ENCODE measurements around the gene USP38.
"Not testable (repeated sequence)": the region's sequence is repeated elsewhere in the genome, so short reads cannot be mapped to it uniquely, and the experiment has no call there.

The USP38 gene, protein sequence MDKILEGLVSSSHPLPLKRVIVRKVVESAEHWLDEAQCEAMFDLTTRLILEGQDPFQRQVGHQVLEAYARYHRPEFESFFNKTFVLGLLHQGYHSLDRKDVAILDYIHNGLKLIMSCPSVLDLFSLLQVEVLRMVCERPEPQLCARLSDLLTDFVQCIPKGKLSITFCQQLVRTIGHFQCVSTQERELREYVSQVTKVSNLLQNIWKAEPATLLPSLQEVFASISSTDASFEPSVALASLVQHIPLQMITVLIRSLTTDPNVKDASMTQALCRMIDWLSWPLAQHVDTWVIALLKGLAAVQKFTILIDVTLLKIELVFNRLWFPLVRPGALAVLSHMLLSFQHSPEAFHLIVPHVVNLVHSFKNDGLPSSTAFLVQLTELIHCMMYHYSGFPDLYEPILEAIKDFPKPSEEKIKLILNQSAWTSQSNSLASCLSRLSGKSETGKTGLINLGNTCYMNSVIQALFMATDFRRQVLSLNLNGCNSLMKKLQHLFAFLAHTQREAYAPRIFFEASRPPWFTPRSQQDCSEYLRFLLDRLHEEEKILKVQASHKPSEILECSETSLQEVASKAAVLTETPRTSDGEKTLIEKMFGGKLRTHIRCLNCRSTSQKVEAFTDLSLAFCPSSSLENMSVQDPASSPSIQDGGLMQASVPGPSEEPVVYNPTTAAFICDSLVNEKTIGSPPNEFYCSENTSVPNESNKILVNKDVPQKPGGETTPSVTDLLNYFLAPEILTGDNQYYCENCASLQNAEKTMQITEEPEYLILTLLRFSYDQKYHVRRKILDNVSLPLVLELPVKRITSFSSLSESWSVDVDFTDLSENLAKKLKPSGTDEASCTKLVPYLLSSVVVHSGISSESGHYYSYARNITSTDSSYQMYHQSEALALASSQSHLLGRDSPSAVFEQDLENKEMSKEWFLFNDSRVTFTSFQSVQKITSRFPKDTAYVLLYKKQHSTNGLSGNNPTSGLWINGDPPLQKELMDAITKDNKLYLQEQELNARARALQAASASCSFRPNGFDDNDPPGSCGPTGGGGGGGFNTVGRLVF

DNA sequence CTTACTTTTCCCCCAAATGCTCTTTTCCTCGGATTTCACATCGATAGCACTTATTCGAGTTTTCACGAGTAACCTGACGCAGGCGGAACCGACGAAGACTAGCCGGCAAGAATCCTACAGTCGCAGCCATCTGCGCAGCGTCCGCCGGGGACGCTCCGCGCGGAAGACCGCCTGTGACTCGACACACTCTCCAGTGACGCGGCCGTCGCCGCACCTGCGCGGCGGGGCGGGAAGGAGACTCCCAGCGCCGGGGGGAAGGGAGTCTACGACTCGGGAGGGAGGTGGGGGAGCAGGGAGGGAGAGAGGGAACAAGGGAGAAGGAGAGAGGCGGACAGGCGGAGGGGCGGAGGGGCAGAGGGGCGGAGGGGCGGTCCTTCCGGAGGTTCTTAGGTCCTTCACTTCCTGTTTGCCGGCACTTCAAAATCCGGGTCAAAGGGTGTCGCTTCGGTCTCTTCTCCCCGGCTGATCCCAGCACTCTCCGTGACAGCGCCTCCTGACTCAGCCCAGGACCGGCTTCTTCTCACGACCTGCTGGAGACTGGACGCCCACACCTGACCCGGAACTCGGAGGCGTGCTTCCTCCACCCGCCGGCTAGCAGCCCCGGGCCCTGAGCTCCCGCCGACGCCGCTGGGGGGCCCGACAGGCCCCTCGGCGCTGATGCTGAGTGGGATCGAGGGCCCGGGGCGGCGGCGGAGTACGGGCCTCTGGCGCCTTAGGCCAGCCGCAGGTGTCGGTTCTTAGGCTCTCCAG is at the start of gene USP38:
Gene USP38 (plus strand): TSS at position 415 of the 750 bp plus-strand sequence. CDS start 534 bp downstream, outside the sequence.
- peak; percentile 93 for DNase-seq (ENCODE audit: low spot score)

DNA sequence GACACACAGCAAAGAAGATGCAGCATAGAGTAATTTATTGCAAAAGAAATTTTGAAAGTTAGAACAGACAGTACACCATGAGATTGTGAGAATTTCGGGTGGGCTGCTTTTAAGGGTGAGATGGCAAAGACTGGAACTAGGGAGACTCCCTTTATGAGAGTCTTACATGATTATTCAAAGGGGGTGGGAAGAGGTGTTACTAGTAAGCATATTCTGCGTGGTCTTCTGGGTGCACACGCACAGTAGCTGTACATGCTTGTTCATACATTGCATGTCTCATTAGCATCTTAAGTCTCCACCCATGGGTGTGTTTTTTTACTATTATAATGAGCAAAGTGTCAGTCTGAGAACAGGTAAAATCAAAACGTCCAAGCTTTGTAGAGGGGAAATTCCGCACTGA is 49.4 kb upstream of the USP38 start:
- DNase-seq (ENCODE audit: low spot score): no peak

DNA sequence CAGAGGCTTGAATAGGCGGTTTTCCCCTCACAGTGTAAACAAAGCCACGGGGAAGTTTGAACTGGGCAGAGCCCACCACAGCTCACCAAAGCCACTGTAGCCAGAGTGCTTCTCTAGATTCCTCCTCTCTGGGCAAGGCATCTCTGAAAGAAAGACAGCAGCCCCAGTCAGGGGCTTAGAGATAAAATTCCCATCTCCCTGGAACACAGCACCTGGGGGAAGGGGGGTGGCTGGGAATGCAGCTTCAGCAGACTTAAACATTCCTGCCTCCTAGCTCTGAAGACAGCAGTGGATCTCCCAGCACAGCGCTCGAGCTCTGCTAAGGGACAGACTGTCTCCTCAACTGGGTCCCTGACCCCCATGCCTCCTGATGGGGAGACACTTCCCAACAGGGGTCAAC is 44.0 kb upstream of the USP38 start:
- DNase-seq (ENCODE audit: low spot score): no peak

DNA sequence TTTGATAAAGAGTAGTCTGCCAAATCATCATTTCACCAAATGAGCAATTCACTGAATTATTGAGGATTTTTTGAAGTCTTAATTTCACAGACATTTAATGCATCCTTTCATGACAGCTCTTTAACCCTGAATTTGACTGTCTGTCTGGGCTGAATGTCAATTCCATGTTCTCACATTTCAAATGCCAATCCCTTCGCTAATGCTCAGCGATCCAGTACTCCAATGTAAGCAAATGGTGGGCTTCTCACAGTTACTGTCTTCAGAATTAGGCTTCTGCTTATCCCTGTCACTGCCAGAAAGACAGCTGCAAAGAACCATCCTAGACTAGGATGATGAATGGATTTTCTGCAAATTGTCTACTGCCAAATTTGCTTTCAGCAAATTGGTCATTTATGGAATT is 36.2 kb upstream of the USP38 start:
- DNase-seq (ENCODE audit: low spot score): peak; percentile 42

DNA sequence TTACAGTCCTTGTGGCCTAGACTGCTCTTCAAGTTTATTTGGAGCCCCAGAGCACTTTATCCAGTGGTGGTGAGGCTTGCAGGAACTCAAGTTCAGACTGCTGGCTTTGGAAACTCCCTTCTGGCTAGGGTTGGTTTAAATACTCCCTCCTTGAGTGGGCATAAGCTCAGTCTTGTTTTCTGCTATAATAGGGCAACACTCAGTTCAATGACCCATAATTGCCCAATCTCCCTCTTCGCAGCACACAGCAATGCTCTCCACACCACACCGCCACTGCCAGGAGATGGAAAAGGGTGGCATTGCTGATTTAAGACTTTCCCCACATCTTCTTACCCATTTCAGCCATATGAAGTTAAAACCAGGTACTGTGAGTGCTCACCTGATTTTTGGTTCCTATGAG is 27.9 kb upstream of the USP38 start:
- DNase-seq (ENCODE audit: low spot score): no peak

DNA sequence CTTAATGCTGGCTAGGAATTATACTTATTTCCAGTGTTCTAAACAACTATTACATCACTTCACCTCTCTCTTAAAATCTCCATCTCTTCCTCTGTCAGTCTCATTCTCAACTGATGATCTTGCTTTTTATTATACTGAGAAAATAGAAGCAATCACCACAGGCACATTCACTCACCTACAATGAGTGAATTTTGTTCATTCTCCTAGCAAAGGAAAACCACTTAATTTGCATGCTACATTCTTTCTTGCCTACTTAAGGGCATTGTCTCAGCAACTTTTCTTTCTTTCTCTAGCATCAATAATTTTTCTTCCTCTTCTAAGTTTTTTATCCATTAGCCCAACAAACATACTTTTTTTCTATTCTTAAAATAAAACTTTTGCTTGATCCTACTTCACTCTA is 21.1 kb upstream of the USP38 start:
- DNase-seq (ENCODE audit: low spot score): no peak

DNA sequence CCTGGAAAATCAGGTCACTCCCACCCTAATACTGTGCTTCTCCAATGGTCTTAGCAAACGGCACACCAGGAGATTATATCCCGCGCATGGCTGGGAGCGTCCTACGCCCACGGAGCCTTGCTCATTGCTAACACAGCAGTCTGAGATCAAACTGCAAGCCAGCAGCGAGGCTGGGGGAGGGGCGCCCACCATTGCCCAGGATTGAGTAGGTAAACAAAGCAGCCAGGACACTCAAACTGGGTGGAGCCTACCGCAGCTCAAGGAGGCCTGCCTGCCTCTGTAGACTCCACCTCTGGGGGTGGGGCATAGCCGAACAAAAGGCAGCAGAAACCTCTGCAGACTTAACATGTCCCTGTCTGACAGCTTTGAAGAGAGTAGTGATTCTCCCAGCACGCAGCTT is 18.0 kb upstream of the USP38 start:
- not testable (repeated sequence) for DNase-seq (ENCODE audit: low spot score)

DNA sequence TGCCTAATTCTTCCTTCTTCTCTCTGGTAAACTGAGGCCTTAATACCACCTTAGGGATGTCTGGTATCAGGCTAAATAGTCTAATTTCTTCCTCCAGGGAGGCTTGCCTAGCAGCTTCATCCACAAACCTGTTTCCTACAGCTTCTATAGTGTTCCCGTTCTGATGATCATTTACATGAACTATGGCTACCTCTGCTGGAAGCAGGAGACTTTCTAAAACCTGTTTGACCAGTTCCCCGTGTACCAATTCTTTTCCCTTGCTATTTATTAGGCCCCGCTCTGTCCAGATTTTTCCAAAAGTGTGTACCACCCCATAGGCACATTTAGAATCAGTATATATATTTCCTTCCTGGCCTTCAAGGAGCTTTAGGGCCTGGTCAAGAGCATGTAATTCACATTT is 5.8 kb upstream of the USP38 start:
- no peak for DNase-seq (ENCODE audit: low spot score)

DNA sequence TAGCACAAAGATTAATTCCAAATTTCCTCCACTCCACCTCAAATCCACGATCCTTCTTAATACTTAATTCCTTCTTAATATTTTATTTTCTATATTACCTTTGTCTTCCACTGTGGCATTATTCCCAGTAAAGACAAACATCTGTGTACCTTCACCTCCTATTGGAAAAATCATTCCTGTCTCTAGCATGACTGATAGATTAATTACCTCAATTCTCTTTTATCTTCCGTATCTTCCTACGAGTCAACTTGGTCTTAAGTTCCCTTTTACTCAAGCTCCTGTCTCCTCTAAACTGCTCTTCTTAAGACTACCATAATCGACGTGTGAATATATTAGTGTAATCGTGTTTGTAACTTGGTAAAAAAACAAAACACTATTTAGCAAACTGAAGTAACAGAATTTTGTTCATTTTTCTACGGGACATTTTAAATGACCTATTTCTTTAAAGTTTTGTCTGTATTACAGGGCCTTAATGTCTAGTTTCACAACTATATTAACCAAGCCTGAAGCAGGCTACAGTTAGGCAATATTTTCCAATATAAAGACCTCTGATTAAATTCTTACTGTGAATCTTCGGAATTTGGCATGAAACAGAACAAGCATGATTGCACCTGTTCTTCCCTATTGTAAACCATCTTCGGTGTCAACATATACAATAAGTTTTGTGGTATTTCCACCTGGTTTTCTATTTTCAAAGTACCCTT is 1.1 kb upstream of the USP38 start:
- DNase-seq (ENCODE audit: low spot score): no peak

DNA sequence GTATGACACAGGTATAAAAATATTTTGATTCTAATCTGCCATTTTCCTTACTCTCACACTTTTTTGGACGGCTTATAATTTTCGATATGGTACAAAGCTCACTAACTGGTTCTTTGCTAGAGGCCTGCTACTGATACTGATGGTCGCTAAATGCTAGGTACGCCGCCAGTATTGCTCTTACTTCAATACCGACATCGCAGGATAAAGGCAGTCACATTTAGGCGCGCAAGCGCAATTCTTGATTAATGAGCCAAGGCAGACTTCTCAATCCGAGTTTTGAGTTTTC is 557 bp upstream of the USP38 start:
- DNase-seq (ENCODE audit: low spot score): no peak

DNA sequence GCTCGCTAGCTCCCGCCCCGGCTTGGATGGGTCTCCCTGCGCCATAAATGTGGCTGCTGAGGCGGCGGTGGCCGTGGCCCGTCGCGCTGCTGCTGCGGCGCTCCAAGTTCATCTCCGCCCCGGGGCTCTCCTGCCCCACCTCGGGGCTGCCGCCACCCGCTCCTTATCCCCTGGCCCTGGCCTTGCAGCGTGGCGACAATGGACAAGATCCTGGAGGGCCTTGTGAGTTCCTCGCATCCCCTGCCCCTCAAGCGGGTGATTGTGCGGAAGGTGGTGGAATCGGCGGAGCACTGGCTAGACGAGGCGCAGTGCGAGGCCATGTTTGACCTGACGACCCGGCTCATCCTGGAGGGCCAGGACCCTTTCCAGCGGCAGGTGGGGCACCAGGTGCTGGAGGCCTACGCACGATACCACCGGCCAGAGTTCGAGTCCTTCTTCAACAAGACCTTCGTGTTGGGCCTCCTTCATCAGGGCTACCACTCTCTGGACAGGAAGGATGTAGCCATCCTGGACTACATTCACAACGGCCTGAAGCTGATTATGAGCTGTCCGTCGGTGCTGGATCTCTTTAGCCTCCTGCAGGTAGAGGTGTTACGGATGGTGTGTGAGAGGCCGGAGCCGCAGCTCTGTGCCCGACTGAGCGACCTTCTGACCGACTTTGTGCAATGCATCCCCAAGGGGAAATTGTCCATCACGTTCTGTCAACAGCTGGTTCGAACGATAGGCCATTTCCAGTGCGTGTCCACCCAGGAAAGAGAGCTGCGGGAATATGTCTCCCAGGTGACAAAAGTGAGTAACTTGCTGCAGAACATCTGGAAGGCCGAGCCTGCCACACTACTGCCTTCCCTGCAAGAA is 763 bp downstream of the USP38 start:
- no peak for DNase-seq (ENCODE audit: low spot score)

DNA sequence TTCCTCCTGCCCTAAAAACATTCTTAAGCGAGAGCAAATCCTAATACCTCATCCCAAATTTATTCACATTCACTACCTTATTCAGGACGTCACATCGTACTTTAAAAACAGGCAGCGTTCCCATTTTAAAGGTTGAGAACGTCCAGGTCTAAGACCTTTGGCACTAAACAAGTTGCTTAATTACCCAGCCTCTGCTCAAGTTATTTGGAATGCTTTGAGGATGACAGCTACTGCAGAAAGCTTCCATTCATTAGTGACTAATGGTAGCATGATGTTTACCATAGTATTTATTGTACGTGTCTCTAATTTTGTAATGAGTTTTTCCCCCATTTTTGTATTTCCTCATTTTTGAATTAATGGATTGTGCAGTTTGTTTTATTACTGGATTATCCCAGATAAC is 1.5 kb downstream of the USP38 start:
- DNase-seq (ENCODE audit: low spot score): no peak

DNA sequence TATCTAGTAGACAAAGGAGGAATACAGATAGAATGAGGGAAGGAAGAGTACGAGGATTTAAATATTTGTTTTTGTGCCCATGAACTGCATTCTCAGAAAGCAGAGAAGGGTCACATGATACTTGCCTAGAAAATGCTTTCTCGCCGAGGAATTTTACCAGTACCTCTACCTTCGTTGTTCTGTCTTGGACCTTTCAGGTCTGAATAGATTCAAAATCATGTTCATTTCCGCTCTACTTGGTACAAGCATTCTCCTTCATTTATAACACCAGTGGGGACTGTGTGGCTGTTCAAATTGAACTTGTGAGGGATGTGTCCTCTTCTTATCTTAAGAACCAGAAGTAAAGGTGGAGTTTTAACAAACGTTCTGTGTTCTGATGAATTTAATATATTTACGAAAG is 1.9 kb downstream of the USP38 start:
- no peak for DNase-seq (ENCODE audit: low spot score)

DNA sequence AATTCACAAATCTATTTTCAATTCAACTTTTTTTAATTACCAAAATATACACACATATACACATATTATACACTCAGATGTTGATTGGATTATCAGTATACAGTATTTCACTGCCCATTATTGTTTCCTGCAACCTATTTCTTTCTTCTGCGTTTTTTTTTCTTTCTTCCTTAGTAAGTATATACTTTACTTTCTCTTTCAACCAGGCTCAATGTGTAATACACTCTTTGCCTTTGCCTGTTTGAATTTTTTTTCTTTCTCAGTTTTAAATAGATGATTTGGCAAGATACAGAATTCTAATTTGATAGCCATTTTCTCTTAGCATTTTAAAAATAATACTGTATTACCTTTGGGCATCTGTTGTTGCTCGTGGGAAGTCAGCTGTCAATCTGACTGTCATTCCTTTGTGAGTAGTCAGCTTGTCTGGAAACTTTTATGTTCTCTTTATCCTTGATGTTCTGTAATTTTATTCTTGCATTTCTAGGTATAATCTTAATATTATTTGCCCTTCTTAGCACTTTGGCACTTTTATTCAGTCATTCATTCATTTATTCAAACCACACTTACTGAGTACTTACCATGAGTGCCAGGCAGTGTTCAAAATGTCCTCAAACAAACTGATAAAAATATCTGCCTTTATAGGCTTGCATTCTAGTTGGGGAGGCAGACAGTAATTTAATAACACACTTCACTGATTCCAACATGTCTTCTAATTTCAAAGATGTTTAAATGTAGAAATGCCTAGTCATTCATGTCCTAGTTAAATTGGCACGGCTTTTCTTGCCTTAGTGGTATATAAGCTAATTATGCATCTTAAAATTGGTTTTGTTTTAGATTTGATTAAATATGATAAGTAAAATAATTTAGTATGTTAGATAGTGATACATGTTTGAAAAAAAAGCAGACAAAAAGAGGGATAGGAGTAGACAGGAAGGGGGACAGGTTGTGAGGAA is 3.7 kb downstream of the USP38 start:
- DNase-seq (ENCODE audit: low spot score): no peak

DNA sequence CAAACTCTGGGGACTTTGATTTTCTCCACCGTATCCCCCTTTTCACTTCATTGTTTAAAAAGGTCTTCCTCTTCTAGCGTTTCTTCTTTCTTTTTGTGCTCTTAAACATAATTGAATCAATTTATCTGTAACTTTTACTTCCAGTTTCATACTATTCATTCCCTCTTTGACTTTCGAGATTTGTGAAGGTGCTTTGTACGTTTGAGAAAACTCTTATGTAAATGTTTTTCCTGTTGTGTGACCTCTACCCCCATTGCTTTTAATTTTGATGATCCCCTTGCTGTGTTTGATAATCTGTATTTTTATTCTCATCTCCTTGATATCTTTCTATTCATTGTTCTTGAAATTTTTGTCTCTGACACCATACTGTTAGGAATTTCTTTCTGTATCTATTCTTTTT is 4.8 kb downstream of the USP38 start:
- no peak for DNase-seq (ENCODE audit: low spot score)

DNA sequence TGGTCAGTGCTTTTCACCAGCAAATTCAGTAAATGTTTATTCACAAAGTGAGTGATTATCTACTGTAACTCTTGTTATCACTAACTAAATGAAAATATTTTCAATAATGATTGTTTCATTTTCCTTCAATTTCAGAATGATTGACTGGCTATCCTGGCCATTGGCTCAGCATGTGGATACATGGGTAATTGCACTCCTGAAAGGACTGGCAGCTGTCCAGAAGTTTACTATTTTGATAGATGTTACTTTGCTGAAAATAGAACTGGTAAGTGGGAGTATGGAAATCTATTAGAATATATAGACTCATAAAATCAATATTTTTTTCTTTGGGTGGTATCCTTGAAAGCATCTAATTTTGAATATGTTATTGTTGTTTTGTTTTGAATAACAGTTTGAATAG is 10.9 kb downstream of the USP38 start:
- DNase-seq (ENCODE audit: low spot score): no peak

DNA sequence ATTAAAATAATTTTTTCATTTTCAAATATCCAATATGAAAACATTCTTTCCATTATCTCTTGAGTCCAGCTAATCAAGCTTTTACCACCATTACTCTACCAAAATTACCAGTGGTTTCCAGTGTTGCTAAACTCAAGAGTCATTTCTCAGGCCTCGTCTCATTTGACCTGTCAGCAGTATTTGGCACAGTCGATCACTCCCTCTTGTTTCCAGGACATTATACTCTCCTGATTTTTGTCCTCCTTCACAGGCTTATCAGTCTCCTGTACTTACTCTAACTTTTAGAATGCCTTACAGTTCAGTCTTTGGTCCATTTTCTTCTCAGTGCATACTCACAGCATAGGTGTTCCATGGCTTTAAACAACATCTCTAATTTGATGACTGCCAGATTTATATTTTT is 11.6 kb downstream of the USP38 start:
- no peak for DNase-seq (ENCODE audit: low spot score)

DNA sequence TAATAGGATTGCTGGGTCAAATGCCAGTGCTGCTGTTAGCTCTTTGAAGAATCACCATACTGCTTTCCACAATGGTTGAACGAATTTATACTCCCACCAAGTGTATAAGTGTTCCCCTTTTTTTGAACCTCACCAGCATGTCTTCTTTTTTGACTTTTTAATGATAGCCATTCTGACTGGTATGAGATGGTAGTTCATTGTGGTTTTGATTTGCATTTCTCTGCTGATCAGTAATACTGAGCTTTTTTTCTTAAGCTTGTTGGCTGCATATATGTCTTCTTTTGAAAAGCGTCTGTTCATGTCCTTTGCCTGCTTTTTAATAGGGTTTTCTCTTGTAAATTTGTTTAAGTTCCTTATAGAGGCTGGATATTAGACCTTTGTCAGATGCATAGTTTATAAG is 14.8 kb downstream of the USP38 start:
- no peak for DNase-seq (ENCODE audit: low spot score)

DNA sequence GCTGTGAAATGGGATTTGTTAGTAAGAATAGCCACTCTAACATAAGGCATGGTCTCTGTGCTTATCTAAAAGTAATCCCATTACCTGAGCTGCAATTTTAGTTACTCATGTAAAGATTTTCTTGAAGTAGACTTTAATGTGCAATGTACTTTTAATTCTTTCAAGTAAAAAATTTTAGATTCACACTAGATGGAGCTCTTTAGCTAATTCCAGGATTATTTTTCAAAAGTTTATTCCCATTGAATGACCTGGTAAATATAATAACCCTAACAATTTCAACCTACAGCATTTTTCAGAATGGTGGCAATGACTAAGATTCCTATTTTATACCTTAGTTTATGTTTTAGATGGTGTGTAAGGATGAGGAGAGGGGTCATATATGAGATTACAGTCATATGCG is 18.1 kb downstream of the USP38 start:
- no peak for DNase-seq (ENCODE audit: low spot score)

DNA sequence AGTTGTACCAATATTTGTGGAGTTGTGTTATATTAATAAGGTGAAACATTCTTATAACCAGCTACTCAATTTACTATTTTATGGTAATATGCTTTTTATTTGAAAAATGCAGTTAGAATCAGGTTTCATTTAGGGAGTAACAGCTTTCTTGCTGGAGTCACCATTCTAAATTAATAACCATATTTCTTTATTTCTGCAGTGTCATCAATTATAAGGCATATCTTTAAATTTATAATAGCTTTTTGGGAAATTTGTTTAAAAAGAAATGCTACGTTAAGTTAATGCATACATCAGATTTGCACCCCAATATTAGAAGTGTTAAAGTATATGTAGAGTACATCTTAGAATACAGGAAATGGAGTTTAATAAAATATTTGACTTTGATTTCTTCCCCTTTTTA is 18.9 kb downstream of the USP38 start:
- DNase-seq (ENCODE audit: low spot score): no peak
